Psoas muscle (tissue), 8 donors: Measurements from ENCODE around the gene FAM193B. TPM values are rescaled to one million over a fixed set of nuclear protein-coding genes. Genes with fewer than 3 reads are reported as not detected.
A peak's percentile ranks its signal among the peaks of the same experiment; 100 is the strongest.

ENCODE experiments used
- ATAC-seq, 4 donors: fragments of 200-7000 bp; cut with Tn5 transposase; one replicate each; pipeline ENCODE4 v1.9.1; 2020; ENCODE audit warnings: moderate library complexity in 3 of 4, mild to moderate bottlenecking in 2 of 4
- DNase-seq, 2 donors: peaks; one replicate each; pipeline ENCODE4 v3.0.0-alpha.2; 2020
- H3K27ac ChIP-seq: fragments of 200-600 bp; one replicate; pipeline ENCODE4 v1.8.0; 2022
- H3K27me3 ChIP-seq, 3 donors: fragments of 200-600 bp in 1 of 3; one replicate each; pipeline versions ENCODE4 v1.6.1 to v1.8.0; 2013 to 2022; ENCODE audit warnings: low read length in 2 of 3, mild to moderate bottlenecking in 2 of 3, moderate library complexity in 1 of 3; ENCODE audit not compliant: insufficient read depth in 3 of 3
- H3K36me3 ChIP-seq, 2 donors: fragments of 200-600 bp in 1 of 2; one replicate each; pipeline versions ENCODE4 v1.6.1 to v1.8.0; 2013 to 2022; ENCODE audit warnings: low read depth in 1 of 2, mild to moderate bottlenecking in 1 of 2, moderate library complexity in 1 of 2; ENCODE audit not compliant: insufficient read depth in 1 of 2
- H3K4me1 ChIP-seq: fragments of 200-600 bp; one replicate; pipeline ENCODE4 v1.8.0; 2022
- H3K4me3 ChIP-seq: fragments of 200-600 bp; one replicate; pipeline ENCODE4 v1.8.0; 2022; ENCODE audit warnings: mild to moderate bottlenecking
- H3K9me3 ChIP-seq: fragments of 200-600 bp; one replicate; pipeline ENCODE4 v1.8.0; 2022
- CTCF ChIP-seq: fragments of 200-600 bp; IDR thresholded peaks from one replicate; pipeline ENCODE4 v1.8.0; 2022; ENCODE audit warnings: antibody characterized with exemption
- WGBS, 3 donors: extraction: QIAGEN DNeasy Blood & Tissue Kit; methylation state at CpG; one replicate each; pipeline versions ENCODE4 v1.1.6 to v1.1.7; 2013; 5-methylcytosine and 5-hydroxymethylcytosine counted together
- intact Hi-C, 2 donors: fragments of 100-400 bp; cut with DNase I; formaldehyde crosslinking; loops; one replicate each; pipeline versions ENCODE4 v1.11.0 to v1.14.2; 2022
- polyA plus RNA-seq, 3 donors: library from polyadenylated mRNA; stranded (reverse); fragments of 200-250 nt; gene quantifications; one replicate each; pipeline ENCODE4 v1.2.3, GENCODE V29; 2013
- total RNA-seq, 4 donors: library from RNA; stranded (reverse); fragmentation: NEBNext Ultra II Directional in 2 of 4; extraction: Animal tissue kit (Norgen Biotek cat#: 25700) in 2 of 4; gene quantifications; one replicate each; pipeline versions ENCODE4 v1.2.1 to v1.2.4, GENCODE V29; 2021 to 2023
- donor health status: healthy with polysubstance abuse.
- donor health status: DM: no; HTN: no; CAD: no; lungs with moderate emphysema.
- donor health status: Bipolar disorder and iron deficiency.
- donor health status: healthy.
- donor health status: DM: yes; HTN: yes; CAD: no.
- donor health status: DM: no; HTN: no; CAD: no.
- donor health status: DM: no; HTN: no; CAD: no.
- donor health status: DM: yes; HTN: yes; CAD: no.

The FAM193B gene
- total and polyA plus RNA-seq, 7 donors, result 26.9 to 36.7 (median 28.4) TPM

- no peaks in the 10 kb centered on the region for H3K27me3 ChIP-seq
- H3K36me3 ChIP-seq, result peaks cover 7 to 47% of the 10 kb centered on the region in 2 donors
- H3K4me3 ChIP-seq, result peak within 1 kb of the TSS; percentile 54
- H3K27ac ChIP-seq, result peak within 1 kb of the TSS; percentile 23
- no peaks in the 10 kb centered on the region for H3K9me3 ChIP-seq
- DNase-seq (peak in 1 of 2 donors; percentile 55), ATAC-seq (peak in 3 of 4 donors; percentile 15 to 51 (median 35))
- TF ChIP-seq CTCF, result no peak
- WGBS, 3 donors, result 17 to 26% (median 20%) methylated on average over 7 to 20 of the region's 20 CpGs
- H3K4me1 ChIP-seq, result no peaks in the 10 kb centered on the region
- intact Hi-C loops, result no loop called here
Observed at GRCh38 chr5:177509381-177509951, 44.9 kb downstream of the FAM193B start, which contains the start of gene DOK3. Gene DOK3 (minus strand): TSS chr5:177509826. CDS start chr5:177509540, 286 bp downstream.

DNA sequence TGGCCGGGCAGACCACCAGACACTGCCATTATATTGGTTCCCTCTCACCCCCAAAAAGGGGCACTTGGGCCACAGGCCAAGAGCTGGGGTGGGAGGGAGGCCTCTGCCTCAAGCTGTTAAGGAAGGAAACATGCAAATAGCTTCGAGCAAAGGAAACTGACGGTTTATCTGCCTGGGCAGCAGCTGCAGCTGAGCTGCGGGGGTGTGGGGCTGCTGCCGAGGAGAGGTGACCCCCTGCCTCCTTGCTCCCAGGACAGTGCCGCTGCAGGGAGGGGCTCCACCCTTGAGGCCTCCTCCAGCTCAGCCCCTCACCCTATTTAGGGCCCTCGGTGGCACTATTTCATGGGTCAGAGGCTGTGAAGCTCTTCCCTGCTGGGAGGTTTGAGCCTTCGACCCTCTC, 45.5 kb downstream of the FAM193B start:
- intact Hi-C loops, result no loop called here
- ATAC-seq (no peak), DNase-seq (no peak)
- no peaks in the 10 kb centered on the region for H3K4me1 ChIP-seq
- no peaks in the 10 kb centered on the region for H3K9me3 ChIP-seq
- H3K4me3 ChIP-seq, result peak overlapping the region; percentile 54
- no peak overlapping the region for H3K27ac ChIP-seq
- H3K27me3 ChIP-seq, result no peaks in the 10 kb centered on the region
- peaks cover 7 to 47% of the 10 kb centered on the region in 2 donors for H3K36me3 ChIP-seq
- 37 to 47% (median 37%) methylated on average over 7 to 8 of the region's 8 CpGs for WGBS, 3 donors
- TF ChIP-seq CTCF, result no peak

DNA sequence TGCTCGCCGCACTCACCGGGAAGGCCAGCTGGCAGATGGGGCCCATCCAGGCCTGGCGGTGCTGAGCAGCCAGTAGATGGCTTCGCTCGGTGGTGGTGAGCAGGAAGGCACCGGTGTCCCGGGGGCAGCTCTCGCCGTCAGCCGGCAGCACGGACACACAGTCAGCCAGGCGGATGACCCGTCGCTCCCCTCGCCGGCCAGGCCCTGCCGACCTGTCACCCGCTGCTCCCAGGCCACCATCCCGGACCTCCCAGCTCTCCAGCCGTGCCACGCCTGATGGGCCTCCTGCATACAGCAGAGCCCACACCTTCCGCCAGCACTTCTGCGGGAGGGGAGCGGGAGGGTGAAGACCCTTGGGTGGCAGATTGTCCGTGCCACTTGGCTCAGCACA, 46.1 kb downstream of the FAM193B start:
- H3K27ac ChIP-seq, result no peak overlapping the region
- 80 to 85% (median 83%) methylated on average over 26 of the region's 26 CpGs for WGBS, 3 donors

DNA sequence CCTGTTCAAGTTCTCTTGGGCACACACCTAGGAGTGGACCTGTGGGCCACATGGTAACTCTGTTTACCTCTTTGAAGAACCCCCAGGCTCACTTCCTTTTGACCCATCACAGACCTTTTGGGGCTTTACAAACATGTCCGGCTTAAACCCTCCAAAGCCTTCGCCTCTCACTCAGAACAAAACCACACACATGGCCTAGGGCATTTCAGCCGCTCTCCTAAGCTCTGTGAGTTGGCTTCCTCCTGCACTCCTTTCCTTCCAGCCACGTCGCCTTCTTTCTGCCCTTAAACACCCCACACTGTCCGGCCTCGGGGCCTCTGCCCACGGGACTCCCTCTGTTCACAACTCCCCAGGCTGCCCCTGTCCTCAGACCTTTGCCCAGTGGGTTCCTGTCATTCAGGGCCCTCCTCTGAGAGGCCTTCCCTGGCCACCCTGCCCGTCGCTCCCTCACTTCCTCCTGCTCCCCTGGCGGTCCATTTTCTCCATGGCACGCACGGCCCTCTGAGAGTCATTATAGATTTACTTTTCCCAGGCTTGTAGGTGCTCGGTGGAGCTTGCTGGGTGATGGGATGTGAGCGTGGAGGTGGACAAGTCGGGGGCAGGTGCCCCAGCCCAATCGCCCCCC, 46.7 kb downstream of the FAM193B start:
- Histone ChIP-seq H3K4me1 (no peaks in the 10 kb centered on the region), H3K9me3 (no peaks in the 10 kb centered on the region), H3K36me3 (peaks cover 0 to 37% of the 10 kb centered on the region in 2 donors), H3K4me3 (peak overlapping the region; percentile 54), H3K27me3 (no peaks in the 10 kb centered on the region), H3K27ac (no peak overlapping the region)
- DNase-seq (no peak), ATAC-seq (no peak)
- no peak for TF ChIP-seq CTCF
- WGBS, 3 donors, result 82 to 92% (median 90%) methylated on average over 17 of the region's 17 CpGs
- intact Hi-C loops, result no loop called here

More for the DNA sequence above, 46.1 kb downstream of the FAM193B start:
- Histone ChIP-seq H3K27me3 (no peaks in the 10 kb centered on the region), H3K4me3 (peak overlapping the region; percentile 54), H3K4me1 (no peaks in the 10 kb centered on the region), H3K36me3 (peaks cover 5 to 42% of the 10 kb centered on the region in 2 donors), H3K9me3 (no peaks in the 10 kb centered on the region)
- DNase-seq (no peak), ATAC-seq (no peak)
- intact Hi-C loops, result no loop called here
- no peak for TF ChIP-seq CTCF
